Kidney (tissue), 14 donors: ENCODE measurements around the gene PIP4K2A. TPM values are rescaled to one million over a fixed set of nuclear protein-coding genes. Genes with fewer than 3 reads are reported as not detected.

Source experiments
- DNase-seq, 5 donors: peaks; one replicate each; pipeline ENCODE4 v3.0.0-alpha.2; 2013 to 2020
- FAIRE-seq: peaks from 2 replicates; lab custom pipeline; 2012; peaks lifted over from hg19 to GRCh38; lab: Jason Lieb, UNC
- H3K27ac ChIP-seq, 2 donors: one replicate each; pipeline ENCODE4 v1.7.0; 2013; ENCODE audit warnings: low read depth in 2 of 2, low read length in 2 of 2, inconsistent platforms in 1 of 2
- H3K27me3 ChIP-seq: one replicate; pipeline ENCODE4 v1.7.1; 2013; ENCODE audit warnings: low read length, inconsistent platforms; ENCODE audit not compliant: control insufficient read depth, insufficient read depth
- H3K36me3 ChIP-seq, 3 donors: one replicate each; pipeline versions ENCODE4 v1.7.0 to v1.7.1; 2013; ENCODE audit warnings: low read length in 3 of 3, control low read depth in 1 of 3, inconsistent platforms in 1 of 3; ENCODE audit not compliant: insufficient read depth in 3 of 3, control insufficient read depth in 2 of 3
- H3K4me1 ChIP-seq, 3 donors: one replicate each; pipeline versions ENCODE4 v1.7.0 to v1.7.1; 2013; ENCODE audit warnings: low read length in 3 of 3, inconsistent platforms in 1 of 3, low read depth in 1 of 3; ENCODE audit not compliant: control insufficient read depth in 2 of 3, insufficient read depth in 2 of 3
- H3K4me3 ChIP-seq, 3 donors: one replicate each; pipeline versions ENCODE4 v1.7.0 to v1.8.1; 2013; ENCODE audit warnings: low read length in 3 of 3, control low read depth in 1 of 3, inconsistent platforms in 1 of 3
- H3K9ac ChIP-seq, 3 donors: one replicate each; pipeline versions ENCODE4 v1.7.0 to v1.7.1; 2013; ENCODE audit warnings: low read length in 3 of 3, control low read depth in 1 of 3, inconsistent platforms in 1 of 3
- H3K9me3 ChIP-seq, 3 donors: one replicate each; pipeline versions ENCODE4 v1.7.0 to v1.7.1; 2013; ENCODE audit warnings: low read length in 3 of 3, control low read depth in 1 of 3, inconsistent platforms in 1 of 3; ENCODE audit not compliant: control insufficient read depth in 2 of 3, insufficient read depth in 1 of 3
- intact Hi-C: fragments of 100-400 bp; cut with DNase I; formaldehyde crosslinking; loops from one replicate; pipeline ENCODE4 v1.11.1; 2022
- polyA plus RNA-seq: library from polyadenylated mRNA; stranded (reverse); fragments of 350-450 nt; fragmentation: Illumina TruSeq; extraction: RNeasy Lipid Tissue Mini Kit (QIAGEN cat#74804); gene quantifications from one replicate; pipeline ENCODE4 v1.2.3, GENCODE V29; 2014; ENCODE audit warnings: low read depth, low replicate concordance; ENCODE audit not compliant: insufficient read depth
- total RNA-seq: library from RNA; stranded (reverse); fragmentation: NEBNext Ultra II Directional; extraction: Animal tissue kit (Norgen Biotek cat#: 25700); gene quantifications from one replicate; pipeline ENCODE4 v1.2.1, GENCODE V29; 2021
- TF ChIP-seq, protein P1 (sequence below): IDR thresholded peaks from 3 replicates; pipeline ENCODE4 v1.5.1; 2012; ENCODE audit warnings: mild to moderate bottlenecking, moderate library complexity, borderline replicate concordance; ENCODE audit not compliant: insufficient read depth; ENCODE audit errors: extremely low read depth
- donor health status: control.
- donor health status: control.
- donor health status: control.
- donor health status: control.
- donor health status: control.
- donor health status: DM: yes; HTN: yes; CAD: no.
- donor health status: Normal renal cell carcinoma (clear cell type).

PIP4K2A gene
- total and polyA plus RNA-seq, 2 donors from 2014 or later = 12.2 to 54.6 TPM

DNA sequence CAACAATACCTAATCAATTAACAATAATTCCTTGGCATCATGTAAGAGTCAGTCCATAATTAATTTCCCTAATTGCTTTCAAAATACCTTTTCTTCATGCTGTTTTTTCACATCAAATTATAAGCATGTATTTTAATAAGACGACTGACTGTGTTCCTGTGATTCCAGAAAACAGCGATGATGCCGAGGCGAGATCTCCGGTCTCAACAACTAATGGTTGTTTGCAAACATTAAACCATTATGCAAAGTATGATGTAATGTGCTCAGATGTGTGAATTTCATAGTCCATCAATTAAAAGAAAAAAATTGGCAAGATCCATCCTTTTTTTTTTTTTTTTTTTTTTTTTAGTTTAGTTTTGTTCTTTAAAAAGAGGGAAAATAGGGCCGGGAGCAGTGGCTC is 44.5 kb upstream of the PIP4K2A start:
- no peak overlapping the region for H3K4me3 ChIP-seq
- H3K4me1 ChIP-seq = peaks cover 0 to 7% (median 0%) of the 10 kb centered on the region in 3 donors
- no peak overlapping the region for H3K9ac ChIP-seq
- H3K36me3 ChIP-seq = no peaks in the 10 kb centered on the region
- H3K27ac ChIP-seq = no peak overlapping the region
- DNase-seq (no peak), FAIRE-seq (no peak)
- intact Hi-C loops = no loop called here
- H3K27me3 ChIP-seq = no peaks in the 10 kb centered on the region
- no peaks in the 10 kb centered on the region for H3K9me3 ChIP-seq
- TF ChIP-seq, protein P1, sequence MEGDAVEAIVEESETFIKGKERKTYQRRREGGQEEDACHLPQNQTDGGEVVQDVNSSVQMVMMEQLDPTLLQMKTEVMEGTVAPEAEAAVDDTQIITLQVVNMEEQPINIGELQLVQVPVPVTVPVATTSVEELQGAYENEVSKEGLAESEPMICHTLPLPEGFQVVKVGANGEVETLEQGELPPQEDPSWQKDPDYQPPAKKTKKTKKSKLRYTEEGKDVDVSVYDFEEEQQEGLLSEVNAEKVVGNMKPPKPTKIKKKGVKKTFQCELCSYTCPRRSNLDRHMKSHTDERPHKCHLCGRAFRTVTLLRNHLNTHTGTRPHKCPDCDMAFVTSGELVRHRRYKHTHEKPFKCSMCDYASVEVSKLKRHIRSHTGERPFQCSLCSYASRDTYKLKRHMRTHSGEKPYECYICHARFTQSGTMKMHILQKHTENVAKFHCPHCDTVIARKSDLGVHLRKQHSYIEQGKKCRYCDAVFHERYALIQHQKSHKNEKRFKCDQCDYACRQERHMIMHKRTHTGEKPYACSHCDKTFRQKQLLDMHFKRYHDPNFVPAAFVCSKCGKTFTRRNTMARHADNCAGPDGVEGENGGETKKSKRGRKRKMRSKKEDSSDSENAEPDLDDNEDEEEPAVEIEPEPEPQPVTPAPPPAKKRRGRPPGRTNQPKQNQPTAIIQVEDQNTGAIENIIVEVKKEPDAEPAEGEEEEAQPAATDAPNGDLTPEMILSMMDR = no peak

DNA sequence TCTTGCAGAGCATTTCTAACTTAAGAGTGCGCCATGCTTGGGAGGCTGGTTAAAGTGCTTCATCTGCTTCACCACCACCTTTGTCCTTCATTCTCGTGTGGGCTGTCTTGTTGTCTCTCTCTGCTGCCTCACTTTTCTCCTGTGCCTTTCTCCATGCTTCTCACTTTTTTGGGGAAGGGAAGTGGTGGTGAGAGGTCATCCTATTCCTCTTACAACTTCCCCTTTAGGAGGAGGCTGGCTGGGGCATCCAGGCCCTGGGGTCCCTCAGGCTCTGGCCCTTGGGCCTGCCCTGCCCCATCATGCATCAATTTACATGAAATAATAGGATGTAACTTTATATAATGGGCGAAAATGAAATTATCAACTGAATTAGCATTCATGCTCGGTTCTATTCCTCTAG is 39.9 kb upstream of the PIP4K2A start:
- Histone ChIP-seq H3K4me3 (no peak overlapping the region), H3K9me3 (no peaks in the 10 kb centered on the region), H3K36me3 (no peaks in the 10 kb centered on the region), H3K27me3 (no peaks in the 10 kb centered on the region), H3K4me1 (peaks cover 0 to 9% (median 0%) of the 10 kb centered on the region in 3 donors), H3K9ac (no peak overlapping the region), H3K27ac (no peak overlapping the region)
- FAIRE-seq (no peak), DNase-seq (no peak)
- intact Hi-C loops = no loop called here
- TF ChIP-seq, protein P1 = no peak

DNA sequence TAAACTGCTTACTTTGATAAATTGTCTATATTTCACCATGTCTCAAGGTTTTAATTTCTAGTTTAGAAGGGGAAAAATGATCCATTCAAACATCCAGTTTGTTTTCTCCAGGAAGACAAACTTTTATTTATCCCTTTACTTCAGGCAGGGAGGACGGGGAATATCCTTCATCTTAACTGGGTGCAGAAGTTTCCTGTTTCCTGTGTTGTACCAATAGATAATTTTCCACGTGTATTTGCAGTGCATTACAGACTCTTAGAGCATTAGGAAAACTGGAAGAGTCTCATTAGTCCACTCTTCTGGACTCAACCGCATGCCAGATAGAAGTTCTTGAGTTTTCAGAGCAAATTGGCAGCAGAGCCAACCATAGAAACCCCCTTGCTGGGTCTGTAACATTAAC is 39.4 kb upstream of the PIP4K2A start:
- no peak for FAIRE-seq
- TF ChIP-seq, protein P1 = no peak
- intact Hi-C loops = no loop called here

More for the DNA sequence above, 39.4 kb upstream of the PIP4K2A start:
- H3K27ac ChIP-seq = no peak overlapping the region
- H3K9ac ChIP-seq = no peak overlapping the region
- peaks cover 0 to 9% (median 0%) of the 10 kb centered on the region in 3 donors for H3K4me1 ChIP-seq
- H3K4me3 ChIP-seq = no peak overlapping the region
- H3K36me3 ChIP-seq = no peaks in the 10 kb centered on the region
- DNase-seq = no peak
- no peaks in the 10 kb centered on the region for H3K27me3 ChIP-seq
- no peaks in the 10 kb centered on the region for H3K9me3 ChIP-seq
